ENCODE results near the gene CYP46A1.

The CYP46A1 gene

DNA sequence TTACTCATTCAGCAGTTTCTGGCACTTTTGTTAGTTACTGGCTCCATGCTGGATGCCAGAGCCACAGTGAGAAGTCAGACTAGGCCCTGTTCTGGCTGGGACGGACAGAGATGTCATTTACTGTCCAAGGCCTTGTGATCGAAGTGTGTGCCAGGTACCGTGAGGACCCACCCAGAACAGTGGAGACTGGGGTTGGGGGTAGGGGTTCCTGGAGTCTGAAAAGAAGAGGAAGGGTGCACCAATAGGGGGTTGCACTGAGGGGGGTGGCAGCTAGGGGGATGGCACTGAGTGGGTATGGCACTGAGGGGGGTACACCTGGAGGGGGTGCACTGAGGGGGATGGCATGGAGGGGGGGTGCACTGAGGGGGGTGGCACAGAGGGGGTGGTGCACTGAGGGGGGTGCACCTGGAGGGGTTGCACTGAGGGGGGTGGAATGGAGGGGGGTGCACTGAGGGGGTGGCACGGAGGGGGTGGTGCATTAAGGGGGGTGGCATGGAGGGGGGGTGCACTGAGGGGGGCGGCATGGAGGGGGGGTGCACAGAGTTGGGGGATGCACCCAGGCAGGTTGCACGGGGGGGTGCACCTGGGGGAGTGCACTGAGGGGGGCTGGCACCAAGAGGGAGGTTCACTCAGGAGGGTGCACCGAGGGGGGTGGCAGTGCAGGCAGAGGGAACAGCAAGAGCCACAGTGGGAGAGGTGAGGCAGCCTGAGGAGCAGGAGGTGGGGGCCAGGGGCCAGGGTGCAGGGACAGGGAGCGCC lies 10.6 kb upstream of the CYP46A1 start:
- no peak for DNase-seq (ENCODE audit: low read depth)

DNA sequence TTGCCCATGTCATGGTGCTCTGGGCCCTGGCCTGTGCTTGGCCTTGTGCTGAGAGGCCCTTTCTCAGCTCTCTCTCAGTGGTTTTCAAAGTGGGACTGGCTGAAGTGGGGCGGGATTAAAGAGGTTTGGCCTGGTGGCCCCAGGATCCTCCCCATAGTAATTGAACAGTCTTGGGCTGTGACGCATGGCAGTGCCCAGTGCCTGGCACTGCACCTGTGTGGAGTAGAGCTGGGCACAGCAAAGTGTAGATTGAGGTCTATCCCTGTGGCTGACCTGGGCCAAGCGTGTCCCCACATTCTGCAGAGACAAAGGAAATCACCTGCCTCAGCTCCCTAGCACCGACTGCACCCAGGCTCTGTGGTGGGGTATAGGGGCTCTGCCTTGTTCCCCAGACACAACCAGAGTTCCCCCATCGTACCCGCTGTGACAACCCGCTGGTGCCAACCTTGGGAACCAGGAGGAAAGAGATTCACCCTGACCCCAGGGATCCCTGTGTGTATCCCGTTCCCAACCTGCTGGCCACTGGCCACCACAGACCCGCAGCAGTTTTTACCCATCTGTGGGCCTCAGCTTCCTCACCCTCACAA lies 9.9 kb upstream of the CYP46A1 start:
- DNase-seq (ENCODE audit: low read depth): no peak

DNA sequence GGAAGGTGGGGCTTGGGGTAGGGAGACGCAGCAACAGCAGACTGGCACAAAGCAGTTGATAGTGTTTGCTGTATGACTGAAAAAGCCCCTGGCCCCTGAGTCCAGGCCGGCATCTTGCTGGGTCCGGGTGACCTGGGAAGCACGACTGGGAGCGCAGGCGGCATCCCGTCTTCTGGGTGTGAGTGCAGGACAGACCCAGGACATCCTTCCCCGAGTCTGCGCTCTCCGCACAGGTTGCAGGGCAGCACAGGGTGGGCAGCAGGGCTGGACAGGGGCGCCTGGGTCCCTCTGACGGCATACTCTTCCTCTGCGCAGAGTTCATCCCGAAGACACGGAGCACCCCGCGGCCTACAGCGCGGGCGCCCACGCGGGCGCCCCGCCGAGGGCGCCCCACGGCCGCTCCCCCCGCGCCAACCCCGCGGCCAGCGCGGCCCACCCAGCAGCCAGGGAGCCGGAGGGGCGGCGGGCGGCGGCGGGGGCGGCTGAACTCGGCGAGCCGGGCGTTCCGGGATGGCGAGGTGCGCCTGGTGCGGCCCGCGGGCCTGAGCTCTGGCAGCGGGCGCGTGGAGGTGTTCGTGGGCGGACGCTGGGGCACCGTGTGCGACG lies 9.2 kb upstream of the CYP46A1 start:
- DNase-seq (ENCODE audit: low read depth): no peak

DNA sequence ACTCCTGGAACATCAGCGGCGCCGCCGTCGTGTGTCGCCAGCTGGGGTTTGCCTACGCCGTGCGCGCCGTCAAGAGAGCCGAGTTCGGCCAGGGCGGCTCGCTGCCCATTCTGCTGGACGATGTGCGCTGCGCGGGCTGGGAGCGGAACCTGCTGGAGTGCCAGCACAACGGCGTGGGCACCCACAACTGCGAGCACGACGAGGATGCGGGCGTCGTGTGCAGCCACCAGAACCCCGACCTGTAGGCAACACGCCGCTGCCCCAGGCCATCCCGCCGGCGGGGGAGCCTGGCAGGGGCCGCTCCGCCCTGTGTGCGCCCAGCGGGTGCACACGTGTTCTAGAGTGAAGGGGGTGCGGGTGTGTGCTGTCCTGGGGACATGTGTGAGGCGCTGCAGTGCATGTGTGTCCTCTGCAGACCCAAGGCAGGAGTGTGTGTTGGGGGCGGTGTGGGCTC lies 8.7 kb upstream of the CYP46A1 start:
- DNase-seq (ENCODE audit: low read depth): no peak

DNA sequence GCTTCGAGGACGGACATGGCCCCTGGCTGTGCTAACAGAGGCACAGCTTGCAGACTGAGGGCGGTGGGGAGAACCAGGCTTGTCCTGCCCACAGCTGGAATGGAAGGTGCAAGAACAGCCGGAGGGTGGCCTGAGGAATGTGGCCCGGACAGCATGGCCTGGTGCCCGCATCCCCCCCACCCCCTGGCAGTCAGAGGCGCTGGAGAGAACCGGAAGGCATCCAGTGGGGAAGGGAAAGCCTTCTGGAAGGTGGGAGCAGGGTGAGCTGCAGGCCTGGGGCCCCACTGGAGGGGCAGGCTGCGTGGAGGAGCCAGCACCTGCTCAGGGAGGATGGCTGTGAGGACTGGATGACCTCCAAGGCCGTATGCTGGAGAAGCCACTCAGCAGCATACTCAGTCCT lies 8.1 kb upstream of the CYP46A1 start:
- DNase-seq (ENCODE audit: low read depth): no peak

DNA sequence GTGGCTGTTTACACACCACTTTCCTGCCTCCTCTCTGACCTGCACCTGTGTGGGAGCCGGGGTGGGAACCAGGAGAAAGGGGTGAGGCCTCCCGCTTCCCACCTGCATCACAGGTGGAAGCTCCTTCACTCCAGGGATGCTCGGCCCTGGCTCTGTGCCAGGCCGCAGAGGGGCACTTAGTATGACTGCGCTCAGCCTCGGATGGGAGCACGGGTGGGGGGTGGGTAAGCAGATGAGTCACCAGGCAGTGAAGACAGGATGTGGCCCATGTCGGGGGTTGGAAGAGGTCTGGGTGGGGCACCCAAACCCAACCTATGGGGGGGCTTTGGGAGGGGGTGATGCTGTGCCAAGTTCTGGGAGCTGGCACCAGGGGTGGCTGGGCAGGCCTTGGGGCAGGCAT lies 7.4 kb upstream of the CYP46A1 start:
- no peak for DNase-seq (ENCODE audit: low read depth)

DNA sequence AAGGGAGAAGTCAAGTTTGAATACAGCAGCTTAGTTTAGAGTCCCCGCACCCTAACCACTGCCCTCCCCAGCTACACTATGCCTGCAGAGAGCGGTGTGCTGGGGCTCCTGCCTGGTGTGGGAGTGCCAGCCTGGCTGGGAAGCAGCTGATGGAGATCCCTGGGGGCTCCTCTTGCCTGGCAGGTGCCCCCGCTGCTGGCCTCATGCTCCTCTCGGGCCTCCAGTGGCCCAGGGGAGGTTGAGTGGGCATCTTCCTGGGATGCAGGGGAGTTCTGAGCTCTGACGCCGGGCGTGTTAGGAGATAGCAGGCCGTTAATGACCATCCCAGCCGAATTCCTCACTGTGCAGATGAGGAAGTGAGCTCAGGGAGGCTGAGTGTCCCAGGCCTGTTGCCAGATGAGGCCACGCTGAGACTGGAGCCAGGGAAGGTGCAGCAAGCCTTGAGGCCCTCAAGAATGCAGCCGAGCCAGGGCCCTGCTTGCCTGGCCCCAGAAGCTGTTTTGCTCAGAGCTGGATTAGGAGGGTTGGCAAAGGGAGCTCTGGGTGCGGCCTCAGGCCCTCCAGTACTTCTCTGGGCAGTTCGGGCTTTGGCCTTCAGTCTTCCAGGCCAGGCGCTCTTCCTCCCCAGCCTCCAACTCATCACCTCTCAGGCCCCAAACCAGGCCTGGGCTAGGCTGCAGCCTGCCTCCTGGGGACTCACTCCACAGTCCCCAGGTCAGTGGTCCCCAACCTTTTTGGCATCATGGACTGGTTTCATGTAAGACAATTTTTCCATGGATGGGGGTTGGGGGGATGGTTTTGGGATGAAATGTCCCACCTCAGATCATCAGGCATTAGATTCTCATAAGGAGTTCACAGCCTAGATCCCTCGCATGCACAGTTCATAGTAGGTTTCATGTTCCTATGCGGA lies 6.6 kb upstream of the CYP46A1 start:
- no peak for DNase-seq (ENCODE audit: low read depth)

DNA sequence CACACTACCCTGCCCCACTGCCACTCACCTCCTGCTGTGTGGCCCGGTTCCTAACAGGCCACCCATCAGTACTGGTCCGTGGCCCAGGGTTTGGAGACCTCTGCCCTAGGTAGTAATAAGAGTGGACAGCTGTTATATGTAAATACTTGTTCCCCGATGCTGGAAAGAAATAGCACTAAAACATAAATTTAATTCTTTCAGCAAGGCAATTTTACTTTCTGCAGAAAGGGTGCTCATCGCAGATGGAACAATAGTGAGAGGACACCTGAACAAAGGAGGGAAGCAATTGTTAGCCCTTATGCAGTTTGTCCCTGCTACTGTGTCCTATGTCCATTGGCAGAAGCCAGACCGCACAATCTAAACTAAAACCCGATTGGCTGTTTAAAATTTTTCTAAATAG lies 5.9 kb upstream of the CYP46A1 start:
- DNase-seq (ENCODE audit: low read depth): no peak

DNA sequence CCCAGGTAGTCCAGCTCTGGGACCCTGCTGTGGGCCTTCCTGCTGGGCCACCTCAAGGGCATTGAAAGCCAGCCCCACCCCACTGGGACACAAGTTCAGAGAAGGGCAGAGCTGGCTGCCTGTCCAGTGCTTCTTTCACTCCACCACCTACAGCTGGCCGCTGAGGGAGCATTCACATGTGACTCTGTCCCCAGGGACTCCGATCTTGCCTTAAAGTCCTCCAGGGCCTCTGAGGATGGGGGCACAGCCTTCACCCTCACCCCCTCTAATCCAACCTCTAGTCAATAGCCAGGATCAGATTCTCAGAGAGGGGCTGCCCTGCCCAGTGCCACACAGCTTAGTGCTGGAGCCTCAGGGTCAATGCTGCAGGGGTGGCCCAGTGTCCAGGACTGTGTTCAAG lies 5.0 kb upstream of the CYP46A1 start:
- DNase-seq (ENCODE audit: low read depth): no peak

DNA sequence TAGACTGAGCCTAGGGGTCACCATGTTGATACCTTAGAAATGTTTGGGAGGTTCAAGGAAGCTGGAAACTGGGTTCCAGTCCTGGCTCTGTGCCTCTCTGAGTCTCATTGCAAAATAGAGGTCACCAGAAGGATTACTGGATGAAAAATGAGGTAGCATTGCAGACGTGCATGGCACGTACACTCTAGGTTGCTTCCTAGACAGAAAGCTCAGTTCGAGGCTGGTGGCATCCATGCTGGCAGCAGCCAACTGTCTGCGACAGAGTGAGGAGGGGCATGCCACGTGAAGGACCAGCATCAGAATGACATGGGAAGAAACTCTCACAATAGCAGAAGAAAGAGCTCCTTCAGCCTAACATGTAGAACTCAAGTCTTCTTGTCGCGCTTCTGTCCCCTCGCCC lies 4.6 kb upstream of the CYP46A1 start:
- DNase-seq (ENCODE audit: low read depth): no peak

DNA sequence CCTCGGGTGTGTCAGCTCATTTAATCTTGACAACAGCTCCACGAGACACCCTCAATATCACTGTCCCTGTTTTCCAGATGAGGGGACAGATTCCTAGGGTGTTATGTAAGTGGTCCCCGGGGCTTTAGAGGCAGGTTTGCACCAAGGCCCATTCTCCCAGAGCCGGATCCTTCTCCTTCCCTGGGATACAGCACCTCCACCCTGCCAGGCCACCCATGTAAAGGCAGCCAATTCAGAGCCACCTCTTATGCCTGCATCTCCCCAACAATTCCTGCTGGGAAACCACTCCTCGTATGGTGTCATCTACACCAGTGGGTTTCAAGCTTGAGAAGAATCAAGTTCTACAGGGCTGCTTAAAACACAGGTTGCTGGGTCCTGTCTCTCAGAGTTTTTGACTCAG lies 4.1 kb upstream of the CYP46A1 start:
- no peak for DNase-seq (ENCODE audit: low read depth)

DNA sequence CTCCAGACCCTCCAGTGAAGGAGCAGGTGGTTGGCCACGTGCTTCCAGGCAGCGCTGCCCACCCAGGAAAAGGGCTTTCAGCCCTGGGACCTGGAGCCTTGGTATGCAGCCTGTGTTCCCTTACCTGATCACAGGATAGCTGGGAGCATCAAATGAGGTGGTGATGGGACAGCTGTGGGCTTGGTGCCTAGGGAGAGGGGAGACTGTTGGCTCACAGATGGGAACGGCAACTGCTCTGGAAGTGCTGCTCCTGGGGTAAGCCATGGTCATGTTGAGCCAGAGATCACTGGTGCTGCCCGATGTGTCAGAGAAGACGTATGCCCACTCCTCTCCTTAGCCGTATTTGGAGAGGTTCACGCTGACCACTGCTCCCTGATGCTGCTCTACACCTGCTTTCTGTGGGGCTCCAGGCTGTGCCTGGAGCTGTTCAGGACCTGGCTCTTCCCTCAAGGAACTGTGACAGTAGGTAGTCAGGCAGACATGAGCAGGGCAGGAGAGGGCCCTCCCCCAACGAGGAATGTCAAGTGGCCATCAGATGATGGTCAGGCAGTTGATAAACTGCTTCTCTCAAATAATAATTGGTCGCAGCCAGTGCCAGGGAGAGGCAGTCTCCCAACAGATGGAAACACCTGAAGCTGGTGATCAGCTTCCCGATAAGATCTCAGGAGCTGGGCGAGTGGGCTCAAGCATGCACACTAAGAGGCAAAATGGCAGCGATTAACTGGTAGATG lies 2.8 kb upstream of the CYP46A1 start:
- DNase-seq (ENCODE audit: low read depth): no peak

DNA sequence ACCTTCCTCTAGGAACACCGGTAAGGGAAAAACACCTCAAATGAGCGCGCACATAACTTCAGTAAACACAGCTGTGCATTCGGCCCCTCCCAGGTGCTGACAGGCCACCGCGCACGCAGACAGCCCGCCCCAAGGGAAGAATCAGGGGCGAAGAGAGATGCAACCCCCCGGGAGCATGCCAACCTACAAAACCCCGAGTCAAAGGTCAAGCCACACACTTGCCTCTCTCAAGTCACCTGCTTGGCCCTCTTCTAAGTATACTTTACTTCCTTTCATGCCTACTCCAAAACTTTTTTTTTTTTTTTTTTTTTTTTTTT lies 2.3 kb upstream of the CYP46A1 start:
- no peak for DNase-seq (ENCODE audit: low read depth)

DNA sequence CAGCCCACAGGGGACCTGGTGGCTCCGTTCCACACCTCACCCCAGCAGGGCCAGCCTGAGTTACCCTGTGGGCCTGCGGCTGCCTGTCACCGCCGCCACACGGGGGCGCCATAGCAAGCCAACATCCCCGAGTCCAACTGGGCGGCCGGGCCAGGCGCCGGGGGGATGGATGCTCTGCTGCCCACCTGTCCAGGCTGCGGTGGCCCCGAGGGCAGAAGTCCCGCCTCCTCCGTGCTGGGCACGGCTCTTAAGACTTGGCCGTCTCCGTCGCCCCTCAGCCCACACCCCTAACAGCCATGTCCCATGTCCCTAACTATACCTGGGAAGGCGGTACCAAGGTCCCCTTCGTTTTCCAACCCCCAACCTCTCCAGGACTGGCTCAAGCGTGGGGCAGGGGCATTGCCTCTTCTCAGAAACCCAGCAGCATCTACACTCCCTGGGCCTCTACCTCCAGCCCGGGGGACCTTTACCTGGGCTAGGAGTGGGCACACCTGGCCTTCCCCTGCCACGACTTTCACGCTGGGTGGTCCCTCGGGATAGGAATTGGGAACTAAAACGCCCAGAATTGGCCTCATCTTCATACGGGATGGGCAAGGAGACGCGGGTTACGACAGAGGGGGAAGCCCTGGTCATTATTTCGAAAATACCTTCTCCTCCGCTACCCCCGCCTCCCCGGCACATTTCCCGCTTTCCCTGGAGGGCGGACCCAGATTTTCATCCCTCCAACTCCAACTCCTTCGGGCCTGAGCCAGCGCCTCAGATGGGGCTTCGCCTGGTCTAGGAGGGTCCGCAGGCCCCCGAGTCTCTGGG lies 1.1 kb upstream of the CYP46A1 start:
- DNase-seq (ENCODE audit: low read depth): peak; percentile 83

DNA sequence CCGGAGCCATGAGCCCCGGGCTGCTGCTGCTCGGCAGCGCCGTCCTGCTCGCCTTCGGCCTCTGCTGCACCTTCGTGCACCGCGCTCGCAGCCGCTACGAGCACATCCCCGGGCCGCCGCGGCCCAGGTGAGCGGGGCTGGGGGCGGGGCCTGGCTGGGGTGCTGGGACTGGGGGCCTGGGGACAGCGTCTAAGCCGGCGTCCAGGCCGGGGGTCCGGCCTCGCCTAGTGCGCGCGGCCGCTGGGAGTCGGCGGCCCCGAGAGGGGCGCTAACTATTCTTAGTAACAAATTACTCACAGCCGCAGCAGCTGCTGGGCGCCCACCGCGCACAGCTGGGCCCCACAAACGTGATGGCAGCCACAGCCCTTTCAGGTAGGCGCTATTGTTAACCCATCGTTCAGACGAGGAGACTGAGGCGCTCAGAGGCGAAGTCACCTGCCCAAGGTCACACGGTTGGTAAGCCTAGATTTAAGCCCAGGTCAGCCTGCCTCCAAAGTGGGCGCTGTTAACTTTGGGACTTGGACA lies 374 bp downstream of the CYP46A1 start:
- no peak for DNase-seq (ENCODE audit: low read depth)

DNA sequence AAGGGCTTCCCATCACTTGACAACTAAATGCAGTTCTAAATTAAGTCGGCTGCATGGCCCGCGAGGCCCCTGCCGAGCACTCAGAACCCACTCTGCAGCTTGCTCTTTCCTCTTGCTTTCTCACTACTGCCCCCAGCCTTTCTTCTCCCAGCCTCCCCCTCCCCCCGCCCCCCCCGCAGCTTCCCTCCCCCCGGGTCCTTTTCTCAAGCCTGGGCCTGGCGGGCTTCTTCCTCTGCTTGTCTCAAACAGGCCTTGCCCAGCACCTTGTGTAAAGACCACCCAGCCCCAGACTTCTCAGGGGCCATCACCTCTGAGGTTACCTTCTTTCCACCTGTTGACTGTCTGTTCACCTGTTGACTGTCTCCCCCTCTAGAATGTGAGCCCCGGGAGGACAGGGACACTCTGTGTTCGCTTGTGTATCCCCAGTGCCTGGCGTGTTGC lies 1.1 kb downstream of the CYP46A1 start:
- no peak for DNase-seq (ENCODE audit: low read depth)

DNA sequence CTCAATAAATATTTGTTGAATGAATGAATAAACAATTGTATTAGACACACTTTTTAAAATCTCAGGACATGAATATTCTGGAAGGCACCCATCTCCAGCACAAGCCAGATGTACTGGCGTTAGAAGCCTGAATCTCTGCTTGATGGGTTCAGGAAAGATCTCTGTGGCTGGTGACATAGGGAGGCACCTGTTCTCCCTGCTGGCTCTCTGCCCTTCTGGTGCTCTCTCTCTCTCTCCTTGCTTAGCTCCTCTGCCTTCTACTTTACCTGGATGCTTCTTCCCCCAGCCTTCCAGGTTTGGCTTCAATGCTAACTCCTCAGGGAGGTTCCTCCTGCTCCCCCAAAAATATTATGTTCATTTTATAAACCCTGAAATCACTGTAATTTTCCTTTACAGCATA lies 1.5 kb downstream of the CYP46A1 start:
- no peak for DNase-seq (ENCODE audit: low read depth)

DNA sequence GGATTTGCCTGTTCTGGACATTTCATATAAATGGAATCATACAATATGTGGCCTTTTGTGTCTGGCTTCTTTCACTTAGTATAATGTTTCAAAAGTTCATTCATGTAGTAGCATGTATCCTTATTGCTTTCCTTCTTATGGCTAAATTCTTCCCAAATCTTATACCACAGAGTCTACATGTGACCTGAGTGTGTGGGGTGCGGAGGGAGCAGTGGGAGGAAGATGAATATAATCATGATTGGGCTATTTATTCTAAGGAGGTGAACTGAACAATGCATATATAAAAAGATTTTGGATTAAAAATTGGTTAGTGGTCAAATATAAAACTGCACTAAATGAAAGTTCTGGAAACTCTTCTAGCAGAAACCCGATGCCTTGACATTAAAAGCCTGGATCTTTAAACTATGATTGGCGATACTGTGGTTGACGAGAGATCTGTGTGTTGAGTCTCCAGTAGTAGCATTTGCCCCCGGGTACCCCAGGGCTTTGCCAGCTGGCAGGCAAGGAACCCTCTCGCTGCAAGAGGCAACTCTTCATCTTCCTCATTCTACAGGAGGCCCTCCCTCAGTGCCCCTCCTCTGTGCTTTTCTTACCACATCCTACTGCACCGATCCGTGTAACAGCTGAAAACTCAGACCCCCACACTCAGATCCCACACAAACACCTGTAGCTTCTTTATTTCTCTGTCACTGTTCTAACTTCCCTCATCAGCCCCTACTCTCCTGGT lies 2.6 kb downstream of the CYP46A1 start:
- no peak for DNase-seq (ENCODE audit: low read depth)

DNA sequence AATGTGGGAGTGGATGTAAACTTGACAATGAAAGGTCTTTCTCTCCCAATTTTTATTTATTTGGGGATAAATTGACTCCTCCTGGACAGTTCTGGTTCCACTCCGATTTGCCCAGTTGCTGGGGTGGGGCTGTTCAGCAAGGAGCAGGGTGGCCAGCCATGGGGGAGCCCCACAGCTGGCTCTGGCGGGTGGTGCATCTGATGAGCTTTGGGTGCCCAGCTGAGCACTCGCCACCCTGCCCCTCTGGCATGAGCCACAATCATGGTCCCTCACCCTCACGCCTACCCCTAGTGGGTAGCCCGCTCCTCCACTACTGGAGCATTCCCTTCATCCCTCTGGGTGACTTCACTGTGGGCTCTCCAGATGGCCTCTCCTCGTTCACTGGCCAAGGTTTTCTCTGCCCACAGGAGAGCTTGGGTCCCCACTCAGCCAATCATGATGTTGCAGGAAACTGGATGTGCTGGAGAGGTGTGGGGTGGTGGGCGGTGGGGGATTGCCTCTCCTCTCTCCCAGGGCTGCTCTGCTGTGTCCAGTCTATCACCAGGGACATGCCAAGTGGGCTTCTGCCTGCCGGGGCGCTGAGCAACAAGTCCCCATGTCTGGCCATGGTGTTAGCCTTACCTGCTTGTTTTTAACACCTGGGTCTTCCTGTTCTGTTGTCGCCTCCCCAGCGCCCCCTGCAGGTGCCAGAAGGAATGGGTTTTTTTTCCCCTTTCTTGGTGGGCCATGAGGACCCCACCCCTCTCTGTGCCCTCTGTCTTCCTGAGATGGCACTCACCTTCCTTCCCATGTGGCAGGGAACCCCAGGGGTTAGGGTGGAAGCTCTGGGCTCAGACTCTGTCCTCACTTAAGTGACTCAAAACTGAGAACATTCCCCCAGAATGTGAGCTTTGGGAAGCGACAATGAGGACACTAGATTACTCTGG lies 3.4 kb downstream of the CYP46A1 start:
- DNase-seq (ENCODE audit: low read depth): peak; percentile 15

Data from activated T-cell treated with anti-CD3 and anti-CD28 coated beads for 48 hours (primary cell).